Renal cortex interstitium (tissue), 11 donors: ENCODE results near the gene TOR3A. TPM values are rescaled to one million over a fixed set of nuclear protein-coding genes. Genes with fewer than 3 reads are reported as not detected.
"Not testable (repeated sequence)": the region's sequence is repeated elsewhere in the genome, so short reads cannot be mapped to it uniquely, and the experiment has no call there.

Experiments used
- DNase-seq, 11 donors: peaks; one replicate each; pipeline ENCODE4 v3.0.0-alpha.2; 2013; ENCODE audit warnings: low read depth in 9 of 11, low spot score in 4 of 11; ENCODE audit errors: extremely low read depth in 1 of 11
- polyA plus RNA-seq, 3 donors: library from polyadenylated mRNA; unstranded; fragments of 120-200 nt; gene quantifications; one replicate each; pipeline ENCODE4 v1.2.1, GENCODE V29; 2013; ENCODE audit not compliant: insufficient read length in 3 of 3

Gene TOR3A
- polyA plus RNA-seq, 3 donors, result 23.1 to 24.5 (median 23.7) TPM

- no peak for DNase-seq
Observed at GRCh38 chr1:179129702-179130473, 48.0 kb downstream of the TOR3A start.

- not testable (repeated sequence) for DNase-seq
Observed at GRCh38 chr1:179135168-179135567, 53.3 kb downstream of the TOR3A start.

GRCh38 chr1:179135707-179136106 lies 53.8 kb downstream of the TOR3A start:
- DNase-seq, result not testable (repeated sequence)

- DNase-seq, result no peak
Observed at GRCh38 chr1:179137617-179138255, 55.9 kb downstream of the TOR3A start.

- not testable (repeated sequence) for DNase-seq
Observed at GRCh38 chr1:179138755-179139154, 56.9 kb downstream of the TOR3A start.

GRCh38 chr1:179141592-179142251 lies 59.9 kb downstream of the TOR3A start:
- DNase-seq, result no peak

GRCh38 chr1:179142889-179143299 lies 61.0 kb downstream of the TOR3A start:
- no peak for DNase-seq

- DNase-seq, result no peak
Observed at GRCh38 chr1:179143322-179143721, 61.5 kb downstream of the TOR3A start.

DNA sequence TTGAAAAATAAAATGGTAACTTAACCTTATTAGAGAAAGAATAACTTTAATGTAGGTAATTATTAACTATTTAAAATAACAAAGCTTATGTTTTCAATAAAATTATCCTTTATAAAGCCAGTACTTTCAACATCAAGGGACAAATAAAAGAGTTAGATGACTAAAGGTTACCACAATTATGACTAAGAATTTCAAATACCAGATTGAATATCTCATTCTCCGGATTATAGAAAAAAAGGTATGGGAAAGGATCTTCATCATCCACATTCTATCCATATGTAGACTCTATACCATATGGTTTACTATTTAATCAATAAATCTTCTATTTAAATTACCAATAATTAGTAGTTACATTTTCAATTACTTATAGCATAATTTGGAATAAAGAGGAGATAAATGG lies 62.8 kb downstream of the TOR3A start:
- no peak for DNase-seq

GRCh38 chr1:179145521-179145920 lies 63.7 kb downstream of the TOR3A start:
- no peak for DNase-seq

Other genes with a start within 250 kb of the TOR3A start
- gene ANGPTL1, start 211.0 kb upstream of the TOR3A start, polyA plus RNA-seq, result 1 to 10 TPM; 4.9 to 6.8 (median 5.0) TPM
- gene FAM20B, start 56.2 kb upstream of the TOR3A start, polyA plus RNA-seq, result 10 to 100 TPM; 37.5 to 45.2 (median 42.9) TPM
- 10 to 100 TPM; 10.6 to 12.3 (median 10.9) TPM for gene ABL2, start 147.6 kb downstream of the TOR3A start, polyA plus RNA-seq
- 10 to 100 TPM; 29.5 to 37.1 (median 34.2) TPM for gene SOAT1, start 211.7 kb downstream of the TOR3A start, polyA plus RNA-seq